HEK293T (cell line): ENCODE measurements around the gene BCAP31.

Source experiments
- ARNT ChIP-seq: fragments of 450-650 bp; IDR thresholded peaks from 2 replicates; pipeline ENCODE4 v1.6.1; 2017; ENCODE audit warnings: mild to moderate bottlenecking
- BHLHE40 ChIP-seq: fragments of 450-650 bp; IDR thresholded peaks from 2 replicates; pipeline ENCODE4 v1.6.1; 2016; ENCODE audit warnings: mild to moderate bottlenecking, moderate library complexity, borderline replicate concordance
- CTBP1 ChIP-seq: fragments of 450-650 bp; IDR thresholded peaks from 2 replicates; pipeline ENCODE4 v1.6.1; 2016; ENCODE audit warnings: borderline replicate concordance
- ELF4 ChIP-seq: fragments of 450-650 bp; IDR thresholded peaks from 2 replicates; pipeline ENCODE4 v1.6.1; 2017; ENCODE audit warnings: antibody characterized with exemption
- FOXA1 ChIP-seq: fragments of 450-650 bp; IDR thresholded peaks from 2 replicates; pipeline ENCODE4 v1.6.1; 2016; ENCODE audit warnings: mild to moderate bottlenecking
- FOXK2 ChIP-seq: fragments of 450-650 bp; IDR thresholded peaks from 2 replicates; pipeline ENCODE4 v1.6.1; 2016; ENCODE audit warnings: mild to moderate bottlenecking
- FOXM1 ChIP-seq: fragments of 450-650 bp; IDR thresholded peaks from 2 replicates; pipeline ENCODE4 v1.6.1; 2017; ENCODE audit warnings: mild to moderate bottlenecking, borderline replicate concordance
- HDGF ChIP-seq: fragments of 450-650 bp; IDR thresholded peaks from 2 replicates; pipeline ENCODE4 v1.6.1; 2017; ENCODE audit warnings: antibody characterized with exemption, borderline replicate concordance
- NFRKB ChIP-seq: fragments of 450-650 bp; IDR thresholded peaks from 2 replicates; pipeline ENCODE4 v1.6.1; 2016; ENCODE audit warnings: mild to moderate bottlenecking, moderate library complexity
- SP1 ChIP-seq: fragments of 450-650 bp; IDR thresholded peaks from 2 replicates; pipeline ENCODE4 v1.6.1; 2017
- SUZ12 ChIP-seq: fragments of 450-650 bp; IDR thresholded peaks from 2 replicates; pipeline ENCODE4 v1.6.1; 2016; ENCODE audit warnings: mild to moderate bottlenecking
- TARDBP ChIP-seq: fragments of 450-650 bp; IDR thresholded peaks from 2 replicates; pipeline ENCODE4 v1.6.1; 2016
- ZNF384 ChIP-seq: fragments of 450-650 bp; IDR thresholded peaks from 2 replicates; pipeline ENCODE4 v1.6.1; 2016

DNA sequence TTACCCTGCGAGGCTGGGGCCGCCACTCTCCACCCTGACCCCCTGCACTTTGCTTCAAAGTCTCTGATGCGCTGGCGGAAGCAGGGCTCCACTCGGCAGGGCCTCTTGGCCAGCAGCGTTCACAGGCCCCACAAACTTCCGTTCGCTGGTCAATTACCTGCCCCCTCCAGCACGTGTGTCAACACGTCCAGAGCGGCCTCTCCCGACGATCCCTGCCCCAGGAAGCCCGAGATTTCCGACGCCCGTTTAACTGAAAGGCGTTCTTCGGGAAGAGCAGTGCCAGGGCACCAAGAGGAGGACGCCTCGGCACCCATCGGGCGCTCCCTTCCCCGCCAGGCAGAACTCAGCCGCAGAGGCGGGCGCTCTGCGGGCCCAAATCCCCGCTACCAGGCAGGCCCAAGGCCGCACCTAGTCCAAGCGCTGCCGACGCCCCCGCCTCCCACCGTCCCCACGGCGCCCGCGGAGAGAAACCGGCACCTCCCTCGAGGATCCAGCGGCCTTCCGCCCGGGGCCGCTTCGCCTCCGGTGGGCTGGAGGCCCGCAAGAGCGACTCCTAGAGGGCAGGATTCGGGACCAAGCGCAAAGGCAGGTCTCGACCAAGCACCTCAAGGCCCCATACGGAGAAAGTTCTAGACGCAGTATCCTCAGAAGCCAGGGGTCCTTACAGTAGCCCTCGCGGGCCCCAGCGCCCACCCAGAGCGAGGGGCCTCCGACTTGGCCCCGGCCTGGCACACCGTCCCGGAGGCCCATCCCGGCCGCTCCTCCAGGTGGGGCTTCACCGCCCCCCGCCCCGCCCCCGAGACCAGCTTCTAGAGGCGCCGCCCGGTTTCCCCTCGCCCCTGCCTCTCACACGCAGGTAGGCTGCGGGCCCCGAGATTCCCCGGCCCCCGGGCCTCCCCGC, 586 bp downstream of the BCAP31 start:
- TF ChIP-seq ZNF384 (no peak), HDGF (no peak), SP1 (no peak), TARDBP (no peak), SUZ12 (no peak), FOXA1 (no peak), ELF4 (no peak), BHLHE40 (no peak), NFRKB (no peak), CTBP1 (no peak), FOXM1 (no peak), FOXK2 (no peak), ARNT (no peak)
